Islet precursor cell (in vitro differentiated cells): ENCODE measurements around the gene SLC8A1.

Experiments
- DNase-seq: peaks from one replicate; pipeline ENCODE4 v3.0.0-alpha.2; 2018

SLC8A1 gene

GRCh38 chr2:40457837-40458236 is 5.9 kb upstream of the SLC8A1 start:
- DNase-seq, result no peak

GRCh38 chr2:40457366-40457765 is 5.5 kb upstream of the SLC8A1 start:
- DNase-seq, result no peak

- no peak for DNase-seq
These were observed 5.0 kb upstream of the SLC8A1 start for GRCh38 chr2:40456926-40457325.

GRCh38 chr2:40455661-40456060 is 3.8 kb upstream of the SLC8A1 start:
- DNase-seq, result no peak

GRCh38 chr2:40454321-40454720 is 2.4 kb upstream of the SLC8A1 start:
- DNase-seq, result no peak

- DNase-seq, result no peak
These were observed 896 bp upstream of the SLC8A1 start for GRCh38 chr2:40452786-40453185.

- DNase-seq, result peak; percentile 70
These were observed 977 bp downstream of the SLC8A1 start for GRCh38 chr2:40450796-40451430.

- DNase-seq, result no peak
These were observed 1.7 kb downstream of the SLC8A1 start for GRCh38 chr2:40450066-40450795.

- no peak for DNase-seq
These were observed 3.3 kb downstream of the SLC8A1 start for GRCh38 chr2:40448476-40449079.

GRCh38 chr2:40445467-40445866 is 6.4 kb downstream of the SLC8A1 start:
- no peak for DNase-seq

- no peak for DNase-seq
These were observed 11.1 kb downstream of the SLC8A1 start for GRCh38 chr2:40440835-40441234.

- DNase-seq, result no peak
These were observed 12.4 kb downstream of the SLC8A1 start for GRCh38 chr2:40439473-40439872.

- DNase-seq, result no peak
These were observed 15.8 kb downstream of the SLC8A1 start for GRCh38 chr2:40436093-40436475.

- no peak for DNase-seq
These were observed 16.3 kb downstream of the SLC8A1 start for GRCh38 chr2:40435426-40436092.

- peak; percentile 98 for DNase-seq
These were observed 17.1 kb downstream of the SLC8A1 start for GRCh38 chr2:40434731-40435271.

- no peak for DNase-seq
These were observed 18.2 kb downstream of the SLC8A1 start for GRCh38 chr2:40433736-40434135.

- DNase-seq, result no peak
These were observed 18.9 kb downstream of the SLC8A1 start for GRCh38 chr2:40432921-40433483.

GRCh38 chr2:40431600-40431955 is 20.3 kb downstream of the SLC8A1 start:
- no peak for DNase-seq

GRCh38 chr2:40430776-40431599 is 20.9 kb downstream of the SLC8A1 start:
- no peak for DNase-seq

GRCh38 chr2:40428439-40428838 is 23.5 kb downstream of the SLC8A1 start:
- DNase-seq, result no peak

- DNase-seq, result no peak
These were observed 30.1 kb downstream of the SLC8A1 start for GRCh38 chr2:40421631-40422297.

GRCh38 chr2:40420478-40420877 is 31.4 kb downstream of the SLC8A1 start:
- DNase-seq, result no peak
